HG03066 (cell line): ENCODE measurements around the gene ABHD10.
"Not testable (repeated sequence)": the region's sequence is repeated elsewhere in the genome, so short reads cannot be mapped to it uniquely, and the experiment has no call there.

Experiments
- ATAC-seq: cut with Tn5 transposase; IDR thresholded peaks from one replicate; pipeline ENCODE4 v1.9.1; 2021; ENCODE audit warnings: low read depth; ENCODE audit not compliant: unreplicated experiment

Gene ABHD10

DNA sequence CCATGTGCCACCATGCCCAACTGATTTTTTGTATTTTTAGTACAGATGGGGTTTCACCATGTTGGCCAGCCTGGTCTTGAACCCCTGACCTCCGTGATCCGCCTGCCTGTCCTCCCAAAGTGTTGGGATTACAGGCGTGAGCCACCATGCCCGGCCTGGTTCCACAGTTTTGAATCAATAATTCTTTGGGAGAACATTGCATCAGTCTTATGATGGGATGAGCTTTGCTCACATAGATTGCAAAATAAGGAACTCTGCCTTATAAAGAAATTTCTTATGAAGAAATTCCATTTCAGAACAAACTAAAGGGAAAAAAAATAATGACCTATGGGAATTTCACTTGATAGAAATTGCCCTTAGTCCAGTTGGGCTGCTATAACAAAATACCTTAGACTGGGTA, 39.9 kb downstream of the ABHD10 start:
- no peak for ATAC-seq

DNA sequence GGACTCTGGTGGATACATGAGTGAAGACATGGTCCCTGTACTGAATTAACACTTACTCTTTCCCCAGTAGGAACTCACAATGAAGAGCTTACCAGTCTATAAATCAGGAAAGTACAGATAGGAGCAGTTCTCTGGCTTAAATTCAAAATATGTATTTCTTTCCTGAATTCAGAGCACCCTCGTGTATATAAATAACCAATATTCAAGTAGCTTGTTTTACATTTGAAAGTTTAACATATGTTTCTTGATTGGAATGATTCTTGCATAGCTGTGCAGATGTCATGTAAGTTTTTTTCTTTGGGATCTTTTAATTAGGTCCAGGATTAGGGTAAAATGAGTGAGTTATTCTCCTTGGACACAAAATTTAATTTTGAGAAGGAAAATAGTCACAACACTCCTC, 40.9 kb downstream of the ABHD10 start:
- ATAC-seq, result no peak

GRCh38 chr3:112020674-112021085, 41.9 kb downstream of the ABHD10 start:
- ATAC-seq, result no peak

DNA sequence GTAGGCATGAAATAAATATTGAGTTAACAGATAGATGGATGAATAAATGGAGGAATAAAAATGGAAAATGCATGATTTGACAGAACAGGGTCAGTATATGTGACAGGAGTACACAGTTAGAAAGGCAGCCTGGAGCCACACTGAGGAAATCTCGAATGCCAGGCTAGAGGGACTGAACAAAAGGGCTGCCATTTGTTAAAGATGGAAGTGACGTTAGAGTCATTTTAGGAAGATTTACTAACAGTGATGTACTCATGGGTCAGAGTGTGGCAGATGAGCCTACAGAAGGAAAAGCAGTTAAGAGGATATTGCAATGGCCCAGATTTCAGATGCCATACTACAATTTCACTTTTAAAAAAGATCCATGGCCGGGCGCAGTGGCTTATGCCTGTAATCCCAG, 48.3 kb downstream of the ABHD10 start:
- no peak for ATAC-seq

GRCh38 chr3:112027826-112028225, 49.0 kb downstream of the ABHD10 start:
- no peak for ATAC-seq

DNA sequence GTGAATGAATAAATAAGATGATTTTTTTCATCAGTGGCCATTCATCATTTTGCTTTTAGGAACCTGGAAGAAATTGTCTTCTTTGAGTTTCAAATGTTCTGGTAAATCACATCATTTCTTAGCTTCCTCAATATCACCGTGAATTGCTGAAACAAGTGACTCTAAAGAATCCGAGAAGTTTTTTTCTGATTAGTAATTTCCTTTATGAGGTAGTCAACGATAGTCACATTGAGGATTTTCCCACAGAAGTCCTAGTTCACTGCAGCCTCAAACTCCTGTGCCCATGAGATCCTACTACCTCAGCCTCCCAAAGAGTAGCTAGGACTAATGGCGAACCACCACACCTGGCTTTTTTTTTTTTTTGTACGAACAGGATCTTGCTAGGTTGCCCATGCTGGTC, 52.1 kb downstream of the ABHD10 start:
- ATAC-seq, result no peak

- ATAC-seq, result no peak
These were observed 53.4 kb downstream of the ABHD10 start for GRCh38 chr3:112032098-112032731.

- no peak for ATAC-seq
These were observed 55.6 kb downstream of the ABHD10 start, which contains the start of gene TMPRSS7 for GRCh38 chr3:112034436-112034835. Gene TMPRSS7, plus strand, starts transcription at chr3:112034736. Its CDS starts 110 bp downstream, at chr3:112034846.

GRCh38 chr3:112035241-112035640, 56.4 kb downstream of the ABHD10 start:
- no peak for ATAC-seq

- not testable (repeated sequence) for ATAC-seq
These were observed 58.4 kb downstream of the ABHD10 start for GRCh38 chr3:112037194-112037593.

- ATAC-seq, result no peak
These were observed 60.0 kb downstream of the ABHD10 start for GRCh38 chr3:112038863-112039262.

DNA sequence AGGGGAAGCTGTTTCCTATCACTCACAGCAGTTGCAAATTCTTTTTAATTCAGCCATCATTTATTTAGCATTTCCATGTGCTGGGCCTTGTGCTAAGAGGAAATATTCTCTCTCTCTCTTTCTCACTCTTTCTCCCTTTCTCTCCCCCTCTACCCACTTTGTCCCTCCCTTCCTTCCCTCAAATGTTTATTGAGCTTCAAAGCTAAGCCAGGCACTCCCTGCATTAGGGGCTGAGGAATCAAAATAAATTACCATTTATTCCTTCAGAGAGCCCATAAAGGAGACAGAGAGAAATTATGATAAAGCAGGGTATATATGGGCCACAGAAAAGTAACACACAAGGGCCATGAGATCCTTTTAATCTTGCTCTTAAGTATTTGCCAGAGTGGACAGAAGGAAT, 62.5 kb downstream of the ABHD10 start:
- ATAC-seq, result no peak

- no peak for ATAC-seq
These were observed 64.0 kb downstream of the ABHD10 start for GRCh38 chr3:112042842-112043280.
